CD4-positive, alpha-beta T cell treated with Interleukin-15 for 4 hours (primary cell): ENCODE data around the gene OR6A2.
"Not testable (repeated sequence)": the region's sequence is repeated elsewhere in the genome, so short reads cannot be mapped to it uniquely, and the experiment has no call there.

Experiments used
- DNase-seq: peaks from one replicate; pipeline ENCODE4 v3.0.0-alpha.2; 2020; ENCODE audit warnings: low spot score

Gene OR6A2

DNA sequence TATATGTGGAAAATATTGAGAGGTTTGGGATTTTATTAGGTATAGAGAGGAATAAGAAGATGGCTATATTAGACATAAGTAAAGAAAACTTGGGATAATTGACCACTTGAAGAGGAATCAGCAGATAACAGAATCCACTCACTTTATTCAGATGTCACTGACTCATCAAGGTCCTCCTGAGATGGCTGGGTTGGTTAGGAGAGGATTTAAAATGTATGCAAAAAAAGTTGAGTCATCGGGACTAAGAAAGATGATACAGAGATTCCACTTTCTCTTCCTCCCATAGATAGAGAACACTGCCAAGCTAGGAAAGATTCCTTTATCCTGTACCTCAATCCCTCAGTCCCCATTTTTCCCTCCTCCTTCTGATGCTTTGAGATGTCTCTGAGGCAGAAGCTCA is at the start of gene OR6A2:
TSS of gene OR6A2 (minus strand) at position 288 of the 400 bp plus-strand sequence. CDS start 3,981 bp downstream, outside the sequence.
- DNase-seq = no peak

DNA sequence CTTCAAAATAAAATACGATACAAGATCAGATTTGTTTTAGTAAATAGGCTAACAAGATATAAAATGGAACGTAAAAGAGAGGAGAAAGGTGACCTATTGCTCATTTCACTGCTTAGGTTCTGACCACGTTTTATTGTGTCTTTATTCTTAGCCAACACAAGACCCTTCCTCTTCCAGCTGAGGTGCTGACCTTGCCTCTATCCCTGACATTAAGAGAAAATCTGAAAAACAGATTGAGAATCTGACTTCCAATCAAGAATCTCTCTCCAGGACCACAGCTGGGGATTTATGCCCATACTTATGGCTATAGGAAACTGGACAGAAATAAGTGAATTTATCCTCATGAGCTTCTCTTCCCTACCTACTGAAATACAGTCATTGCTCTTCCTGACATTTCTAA is 45.9 kb upstream of the OR6A2 start, which contains the start of gene OR10A5:
TSS of gene OR10A5 (plus strand) at position 301 of the 400 bp plus-strand sequence. CDS start at position 301, 0 bp downstream.
- no peak for DNase-seq

DNA sequence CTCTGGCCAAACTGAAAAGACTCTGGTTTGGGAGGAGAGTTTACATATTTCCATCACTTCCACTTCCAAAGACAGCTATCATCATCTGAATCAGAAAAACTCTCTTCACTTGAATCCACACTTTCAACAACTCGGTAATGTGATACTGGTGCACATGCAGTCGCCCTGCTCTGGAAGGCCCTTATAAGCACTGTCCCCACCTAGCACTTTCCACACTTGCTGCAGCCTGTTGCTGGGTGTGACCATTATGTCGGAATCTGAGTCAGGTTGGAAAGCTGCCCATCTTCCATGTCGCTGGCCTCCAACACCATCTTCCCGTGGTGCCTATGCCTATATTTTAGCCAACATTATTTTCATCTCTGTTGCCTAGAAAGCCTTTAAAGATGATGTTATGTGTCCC is 44.9 kb upstream of the OR6A2 start:
- no peak for DNase-seq

DNA sequence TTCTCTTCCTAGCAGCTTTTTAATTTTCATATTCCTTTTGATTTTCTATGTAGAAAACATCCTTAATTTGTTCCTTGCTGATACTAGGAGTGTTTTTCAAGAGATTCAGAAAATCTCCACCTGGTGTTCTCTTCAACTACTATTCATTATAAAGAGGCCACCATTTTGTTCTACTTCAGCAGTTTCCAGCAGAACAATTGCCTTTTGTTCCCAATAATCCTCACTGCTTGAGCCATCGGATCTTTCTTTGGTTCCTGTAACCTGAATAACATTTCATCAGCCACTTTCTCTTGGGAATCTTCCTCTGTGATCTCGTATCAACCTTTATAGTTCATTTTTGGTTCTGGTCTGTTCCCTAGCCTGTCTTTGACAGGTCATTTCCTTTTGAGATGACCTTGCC is 44.2 kb upstream of the OR6A2 start:
- DNase-seq = no peak

DNA sequence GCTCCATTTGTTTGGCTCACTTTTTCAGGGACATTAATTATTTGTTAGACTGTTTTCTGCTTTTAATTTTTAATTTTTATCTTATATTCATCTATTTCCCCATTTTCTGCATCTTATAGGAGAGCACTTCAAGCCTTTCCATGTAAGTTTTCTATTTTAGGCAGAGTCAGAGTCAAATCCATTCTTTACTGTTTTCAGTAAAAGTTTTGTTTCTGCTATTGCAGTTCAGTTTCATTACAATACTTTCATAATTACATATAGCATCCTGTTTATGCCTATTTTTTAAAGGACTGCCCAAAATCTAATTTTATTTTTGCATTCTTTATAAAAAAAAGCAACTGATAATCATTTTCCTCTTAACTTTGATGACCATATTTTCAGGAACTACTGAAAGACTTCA is 42.2 kb upstream of the OR6A2 start:
- no peak for DNase-seq

DNA sequence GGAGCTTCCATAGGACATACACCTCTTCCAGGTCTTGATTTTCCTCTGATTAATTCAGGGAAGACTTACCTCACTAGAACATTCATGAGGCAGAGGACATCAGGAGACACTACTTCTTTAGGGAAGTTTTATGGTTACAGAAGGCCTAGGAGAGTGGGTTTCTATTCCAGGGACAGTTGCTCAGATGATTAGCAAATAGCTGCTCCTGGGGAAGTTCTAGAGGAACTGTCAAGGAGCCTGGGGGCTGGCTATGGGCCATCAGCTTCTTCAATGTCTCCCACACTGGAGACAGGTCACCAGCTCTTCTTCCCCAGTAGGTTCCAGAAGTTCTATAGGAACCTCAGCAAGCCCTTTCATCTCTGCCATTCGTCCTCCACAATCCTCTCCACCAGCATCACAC is 34.5 kb upstream of the OR6A2 start:
- no peak for DNase-seq

DNA sequence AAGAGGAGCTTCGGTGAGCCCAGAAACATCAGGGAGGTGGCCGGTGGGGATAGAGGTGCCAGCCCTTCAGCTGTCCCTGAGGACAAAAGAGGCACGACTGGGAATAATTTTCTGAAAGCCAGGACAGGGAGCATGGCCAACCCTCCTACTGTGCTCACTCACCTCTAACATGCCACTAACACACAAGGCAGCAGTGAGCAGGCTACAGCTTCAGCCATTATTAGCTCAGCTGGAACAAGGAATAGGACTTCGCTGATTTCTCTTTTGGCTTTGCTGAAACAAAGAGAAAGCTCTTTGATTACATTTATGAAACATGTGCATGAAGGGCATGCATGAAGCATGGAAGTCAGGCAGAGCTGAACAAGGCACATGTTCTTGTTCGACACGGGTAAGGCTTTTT is 33.9 kb upstream of the OR6A2 start:
- DNase-seq = no peak

DNA sequence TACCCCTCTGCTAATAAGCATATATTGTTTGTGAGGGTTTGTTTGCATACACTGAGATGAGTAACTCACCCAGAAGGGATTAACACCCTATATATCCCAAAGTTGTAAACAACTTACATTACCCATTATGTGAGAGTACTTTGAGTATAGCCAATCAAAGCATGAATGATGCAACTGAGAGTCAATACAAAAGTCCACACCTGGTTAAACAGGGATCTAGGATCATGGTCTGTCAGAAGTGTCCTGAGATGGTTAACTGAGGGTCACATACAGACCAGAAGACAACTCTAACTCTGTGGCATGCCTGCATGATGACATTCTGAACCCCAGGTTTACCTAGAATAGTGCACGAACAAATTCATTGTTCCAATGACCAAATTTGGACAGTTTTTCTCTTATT is 28.6 kb upstream of the OR6A2 start:
- DNase-seq = no peak

DNA sequence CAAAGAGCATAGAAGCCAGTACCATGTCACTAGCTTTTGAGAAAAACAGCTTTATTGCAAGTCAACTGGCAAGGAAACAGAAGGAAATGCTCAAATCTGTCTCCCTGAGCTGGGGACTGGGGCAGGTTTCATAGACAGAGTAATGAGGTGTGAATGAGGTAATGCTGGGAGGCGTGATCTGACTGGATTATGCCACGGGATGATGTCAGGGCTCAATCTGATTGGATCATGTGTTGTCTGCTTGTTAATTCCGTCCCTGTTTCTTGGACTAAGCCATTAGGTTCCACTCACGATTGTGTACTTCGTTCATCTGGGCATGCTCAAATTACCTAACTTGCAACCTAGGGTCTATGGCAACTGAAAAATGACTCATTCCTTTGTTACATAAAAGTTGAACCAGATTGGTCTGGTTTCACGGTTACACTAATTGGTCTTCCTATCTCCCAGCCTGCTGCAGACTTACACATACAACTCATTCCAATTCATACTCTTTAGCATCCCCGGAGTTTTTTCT is 25.8 kb upstream of the OR6A2 start:
- no peak for DNase-seq

DNA sequence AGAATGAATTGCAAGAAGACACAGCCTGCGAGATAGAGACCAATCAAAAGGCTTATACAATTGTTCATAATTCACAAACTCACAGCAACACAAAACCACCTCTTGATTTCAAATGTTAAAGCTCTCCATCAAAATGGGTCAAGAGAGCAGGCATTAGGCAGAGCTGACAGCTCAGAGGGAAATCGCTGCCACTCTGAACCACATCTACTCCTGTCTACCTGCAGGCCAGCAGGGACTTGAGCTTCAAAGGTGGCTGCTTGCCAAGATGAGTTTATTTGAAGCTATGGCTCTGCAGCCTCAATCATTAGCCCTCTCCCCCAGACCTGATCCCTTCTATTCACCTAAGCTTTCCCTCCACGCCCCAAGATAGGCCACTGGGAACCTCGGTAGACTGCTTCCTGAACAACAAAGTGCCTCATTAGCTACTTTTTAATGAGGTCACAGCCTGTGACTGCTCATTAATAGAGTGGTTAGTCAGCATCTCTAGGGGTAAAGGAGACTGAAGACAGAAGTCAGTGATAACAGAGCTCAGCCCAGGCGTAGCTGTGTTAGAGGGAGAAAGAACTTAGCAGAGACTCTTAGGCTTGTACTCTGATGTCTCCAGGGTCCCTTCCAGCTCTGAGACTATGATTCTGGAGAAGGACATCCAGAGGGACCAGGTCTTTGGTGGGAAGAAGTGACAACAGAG is 24.8 kb upstream of the OR6A2 start:
- DNase-seq = no peak

DNA sequence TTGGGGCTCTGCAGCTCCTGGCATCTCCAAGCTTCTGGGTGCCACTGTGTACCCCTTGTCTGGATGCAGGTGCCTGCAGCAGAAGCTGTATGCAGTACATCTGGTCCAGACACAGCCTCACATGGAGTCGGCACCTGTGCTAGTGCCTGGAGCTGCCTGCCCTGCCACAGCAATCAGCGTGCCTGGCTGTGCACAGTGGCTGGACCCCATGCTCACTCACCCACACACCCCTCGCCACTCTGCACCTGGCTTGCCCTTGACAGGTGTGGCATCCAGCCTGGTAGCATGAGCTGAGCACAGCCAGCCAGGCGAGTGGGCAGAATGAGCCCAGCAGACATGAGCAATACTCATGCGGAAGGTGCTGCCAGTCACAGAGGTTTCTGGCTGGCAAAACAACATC is 19.5 kb upstream of the OR6A2 start:
- no peak for DNase-seq

DNA sequence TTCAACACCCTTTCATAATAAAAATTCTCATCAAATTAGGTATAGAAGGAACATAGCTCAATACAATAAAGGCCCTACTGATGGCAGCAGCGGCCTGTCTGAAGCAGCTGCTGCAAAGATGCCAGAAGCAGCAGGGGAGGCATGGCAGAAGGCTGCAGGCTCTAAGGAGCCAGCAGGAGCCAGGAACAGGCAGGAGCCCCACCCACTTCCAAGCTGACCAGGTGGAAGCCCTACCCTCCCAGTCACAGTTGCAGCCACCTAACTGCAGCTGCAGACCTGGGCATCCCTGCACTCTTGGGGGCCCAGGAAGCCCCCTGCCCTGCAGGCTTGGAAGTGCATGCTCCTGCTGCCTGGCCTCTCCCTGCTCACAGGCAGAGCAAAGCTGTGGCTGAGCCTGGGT is 18.2 kb upstream of the OR6A2 start:
- no peak for DNase-seq

DNA sequence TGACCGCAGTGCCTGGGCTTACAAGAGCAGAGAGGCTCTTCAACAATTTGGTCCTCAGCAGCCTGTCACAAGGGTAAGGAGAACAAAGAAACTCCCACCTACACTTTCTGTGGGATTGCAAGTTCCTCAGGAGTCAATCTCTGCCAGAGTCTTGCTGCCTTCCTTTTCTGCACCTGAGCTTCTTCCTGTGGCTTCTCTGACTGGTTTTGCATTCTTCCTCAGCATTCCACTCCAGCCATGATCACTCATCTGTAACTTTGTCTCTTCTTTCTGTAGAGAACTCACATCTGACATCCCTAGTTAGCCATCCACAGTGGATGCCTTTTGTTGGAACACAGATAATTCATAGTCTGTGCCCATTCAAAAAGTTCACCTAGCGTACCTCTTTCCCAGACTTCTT is 14.2 kb upstream of the OR6A2 start:
- DNase-seq = no peak

DNA sequence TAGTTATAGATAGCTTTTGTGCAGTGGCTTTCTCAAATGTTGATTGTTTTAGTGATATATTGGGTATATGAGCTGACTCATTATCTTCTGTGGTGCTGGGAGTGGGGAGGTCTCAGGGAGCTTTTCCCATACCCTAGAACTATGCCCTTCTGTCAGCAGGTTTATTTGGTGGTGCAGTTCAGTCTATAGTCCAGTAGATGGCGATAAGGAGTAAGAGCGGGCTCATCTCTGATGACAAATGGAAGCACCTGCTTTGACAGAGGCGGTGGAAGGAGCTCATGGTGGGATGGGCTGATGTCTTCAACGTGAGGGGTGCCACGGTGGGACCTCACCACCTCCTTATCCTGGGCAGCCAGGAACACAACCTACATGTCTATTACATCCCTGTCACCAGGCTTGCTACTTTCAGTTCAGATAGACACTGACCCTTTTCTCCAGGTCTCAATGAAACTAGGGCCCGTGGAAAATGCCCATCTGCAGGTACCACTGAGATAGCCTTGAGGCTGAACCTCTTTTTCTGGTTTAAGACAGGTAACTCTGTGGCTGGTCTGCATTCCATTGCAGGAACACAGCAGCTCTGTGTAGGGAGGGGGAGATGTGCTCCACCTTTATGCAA is 13.0 kb upstream of the OR6A2 start:
- peak; percentile 59 for DNase-seq

DNA sequence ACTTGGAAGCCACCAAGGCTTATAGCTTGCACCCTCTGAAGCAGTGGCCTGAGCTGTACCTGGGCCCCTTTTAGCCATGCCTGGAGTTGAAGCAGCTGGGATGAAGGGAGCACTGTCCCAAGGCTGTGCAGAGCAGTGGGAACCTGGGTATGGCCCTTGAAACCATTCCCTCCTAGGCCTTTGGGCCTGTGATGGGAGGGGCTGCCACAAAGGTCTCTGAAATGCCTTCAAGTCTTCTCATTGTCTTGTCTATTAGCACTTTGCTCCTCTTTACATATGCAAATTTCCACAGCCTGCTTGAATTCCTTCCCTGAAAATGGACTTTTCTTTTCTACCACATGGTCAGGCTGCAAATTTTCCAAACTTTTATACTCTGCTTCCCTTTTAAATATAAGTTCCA is 1.6 kb upstream of the OR6A2 start:
- DNase-seq = not testable (repeated sequence)

DNA sequence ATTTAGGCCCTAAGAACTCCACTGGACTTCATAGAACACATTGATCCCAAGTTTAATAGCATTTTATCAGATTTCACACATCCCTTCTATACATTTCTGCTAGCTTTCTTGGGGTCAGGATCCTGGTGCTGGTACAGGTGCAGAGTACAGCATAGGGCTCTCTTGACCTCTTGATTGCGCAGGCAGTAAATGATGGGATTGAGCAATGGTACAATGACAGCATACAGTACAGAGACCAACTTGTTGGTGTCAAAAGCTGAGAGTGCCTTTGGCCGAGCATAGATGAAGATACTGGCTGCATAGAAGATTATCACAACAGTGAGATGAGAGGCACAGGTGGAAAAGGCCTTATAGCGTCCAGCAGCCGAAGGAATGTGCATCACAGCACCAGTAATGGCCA is 4.8 kb downstream of the OR6A2 start:
- no peak for DNase-seq

DNA sequence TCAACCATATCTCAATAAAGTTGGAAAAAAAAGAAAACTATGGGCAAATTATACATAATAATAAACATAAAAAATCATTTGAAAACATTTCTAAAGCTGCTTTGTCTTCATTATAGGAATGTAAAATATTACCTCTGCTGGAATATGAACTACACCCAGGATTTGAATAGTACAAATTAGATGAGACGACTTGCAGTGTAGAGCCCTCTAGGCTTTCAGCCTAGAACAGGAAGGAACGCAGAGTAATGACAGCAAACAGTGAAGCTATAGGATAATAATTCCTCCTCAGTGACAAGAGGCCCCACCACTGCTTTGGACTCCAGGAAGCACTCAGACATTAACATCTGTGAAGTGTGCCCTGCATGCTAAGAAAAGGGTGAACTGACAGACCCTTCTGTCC is 8.9 kb downstream of the OR6A2 start:
- DNase-seq = no peak

DNA sequence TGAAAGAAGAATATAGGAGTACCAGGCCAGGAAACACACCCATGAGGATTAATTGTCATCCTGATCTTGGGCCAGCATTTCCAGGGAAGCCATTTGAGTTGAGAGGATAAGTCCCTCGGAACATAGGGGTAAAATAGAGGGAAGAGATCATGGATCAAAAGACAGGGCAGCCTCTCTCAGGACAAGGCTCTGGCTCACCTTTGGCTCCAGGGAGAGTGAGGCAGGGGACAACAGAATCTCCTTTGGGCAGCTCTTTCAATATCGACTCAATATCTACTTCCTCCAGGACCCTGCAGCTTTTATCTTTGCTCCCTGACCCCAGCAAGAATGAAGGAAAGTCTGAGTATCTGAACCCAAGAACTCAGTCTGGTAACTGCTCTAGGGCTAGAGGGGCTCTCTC is 16.8 kb downstream of the OR6A2 start, which contains the start of gene OR2AG1:
TSS of gene OR2AG1 (plus strand) at position 301 of the 400 bp plus-strand sequence. CDS start 2,018 bp downstream, outside the sequence.
- no peak for DNase-seq

DNA sequence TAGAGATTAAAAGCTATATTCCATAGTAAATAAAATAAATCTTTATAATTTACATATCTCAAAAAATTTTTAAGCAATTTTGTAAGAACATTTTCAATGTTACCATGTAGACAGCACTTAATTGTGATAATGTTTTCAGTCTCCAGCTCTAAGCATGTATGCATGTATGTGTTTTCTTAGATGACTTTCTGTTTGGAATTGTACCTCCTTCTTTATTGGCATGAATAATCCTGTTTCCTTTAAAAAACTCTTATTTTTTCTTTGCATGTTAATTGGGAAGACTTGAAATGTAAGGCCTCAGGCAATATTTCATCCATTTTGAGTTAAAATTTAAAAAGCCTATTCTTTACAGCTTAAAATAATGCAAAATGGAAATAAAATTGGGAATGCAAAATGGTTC is 18.7 kb downstream of the OR6A2 start:
- no peak for DNase-seq

DNA sequence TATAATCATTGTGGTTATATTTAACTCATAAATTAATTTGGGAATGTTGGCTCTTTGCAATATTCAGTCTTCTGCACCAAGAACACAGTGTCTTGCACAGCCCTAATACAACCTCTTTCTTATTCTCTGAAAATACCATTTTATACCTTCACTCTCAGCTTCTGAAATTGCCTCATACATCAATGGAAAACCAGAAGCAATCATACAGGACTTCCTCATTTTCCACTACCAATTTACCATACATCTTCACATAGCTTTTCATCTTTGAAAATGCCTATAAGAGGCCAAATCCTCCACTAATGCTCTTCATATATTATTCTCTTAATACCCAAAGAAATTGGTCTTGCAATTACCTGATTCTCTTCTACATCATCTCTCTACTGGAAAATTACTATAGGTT is 21.0 kb downstream of the OR6A2 start:
- no peak for DNase-seq

DNA sequence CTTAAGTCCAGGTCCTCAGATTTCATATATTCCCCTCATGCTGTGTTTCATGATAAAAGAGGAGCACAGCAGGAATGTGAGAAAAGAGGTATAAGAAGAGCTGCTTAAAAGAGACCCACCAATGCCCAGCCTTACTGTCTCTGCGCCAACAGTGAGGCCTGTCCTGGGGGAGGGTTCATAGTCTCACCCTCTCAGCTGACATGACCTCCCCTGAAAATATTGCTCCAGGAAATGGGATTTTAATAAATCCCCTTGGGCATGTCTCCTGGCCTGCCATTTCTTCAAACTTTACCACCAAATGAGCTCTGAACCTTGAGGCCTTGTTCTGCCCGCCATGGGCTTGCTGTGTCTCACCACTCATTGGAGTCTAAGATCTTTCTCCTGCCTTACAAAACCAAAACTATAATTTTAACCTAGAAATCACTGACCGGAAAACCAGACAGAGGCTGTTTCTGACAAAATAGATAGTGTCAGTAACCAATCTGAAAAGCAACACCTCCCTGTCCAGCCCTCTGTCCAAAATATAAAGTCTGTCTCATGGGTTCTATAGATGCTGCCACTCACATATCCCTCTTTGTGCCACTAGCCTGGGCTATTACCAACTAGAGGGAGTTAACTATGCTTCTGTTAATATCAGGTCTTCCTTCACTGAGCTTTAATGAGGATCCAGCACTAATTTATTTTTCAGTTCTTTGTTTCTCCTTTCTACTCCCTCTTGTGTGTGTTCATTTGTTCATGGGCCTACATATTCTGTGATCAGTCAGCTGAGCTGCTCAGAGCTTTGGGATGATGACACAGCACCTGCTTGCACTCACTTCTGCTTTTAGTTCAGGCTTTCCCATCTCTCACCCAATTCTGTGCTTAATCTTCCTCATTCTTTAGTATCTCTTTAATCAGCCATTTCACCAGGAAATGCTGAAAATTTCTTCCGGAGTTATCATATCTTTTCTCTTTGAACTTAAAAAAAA is 27.3 kb downstream of the OR6A2 start, which contains the start of gene OR2AG2:
TSS of gene OR2AG2 (minus strand) at position 51 of the 968 bp plus-strand sequence. CDS start 3,019 bp downstream, outside the sequence.
- no peak for DNase-seq

DNA sequence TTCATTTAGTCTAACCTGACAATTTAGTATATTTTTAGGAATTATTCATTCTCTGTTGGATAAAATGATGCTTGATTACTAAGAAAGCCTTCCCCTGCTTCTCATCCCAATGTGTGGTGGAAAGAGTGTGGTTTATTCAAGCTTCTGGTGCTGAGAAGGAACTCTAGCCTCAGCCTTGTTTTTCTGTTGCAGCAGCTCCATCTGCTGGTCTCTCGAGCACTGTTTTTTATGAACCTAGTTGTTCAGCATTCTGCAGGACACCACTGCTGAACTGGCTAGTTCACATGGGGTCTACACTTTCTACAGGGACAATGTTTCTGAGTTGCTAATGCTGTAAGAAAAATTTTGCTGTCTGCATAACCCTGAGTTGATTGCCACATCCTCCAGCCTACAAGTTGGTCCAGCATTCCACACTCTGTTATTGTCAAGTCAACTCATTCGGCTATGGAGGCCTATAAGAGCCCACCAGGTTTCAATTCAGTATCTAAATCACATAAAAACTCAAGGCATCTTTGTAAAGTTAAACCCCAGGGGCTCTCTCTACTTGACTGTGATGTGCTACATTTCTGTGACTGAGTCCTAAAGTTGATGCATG is 42.0 kb downstream of the OR6A2 start:
- peak; percentile 71 for DNase-seq
